K562 (cell line): ENCODE results near the gene SNTG2. TPM values are rescaled to one million over a fixed set of nuclear protein-coding genes. Genes with fewer than 3 reads are reported as not detected.

Source experiments
- FOXP1 ChIP-seq: sonication (generic); formaldehyde crosslinking; IDR thresholded peaks from 2 replicates; pipeline ENCODE4 v1.8.0; 2022; ENCODE audit warnings: mild to moderate bottlenecking, missing genetic modification reagents
- ILF3 ChIP-seq: fragments of 450-650 bp; IDR thresholded peaks from 2 replicates; pipeline ENCODE4 v1.6.1; 2018; ENCODE audit warnings: antibody characterized with exemption, mild to moderate bottlenecking, moderate library complexity, borderline replicate concordance
- RHOXF2B ChIP-seq: fragments of 250-450 bp; sonication (Bioruptor Pico); conservative IDR thresholded peaks from 2 replicates; pipeline ENCODE4 v1.5.1; 2021
- SRSF3 ChIP-seq: fragments of 200-400 bp; formaldehyde crosslinking; IDR thresholded peaks from 2 replicates; pipeline ENCODE4 v1.6.1; 2016; ENCODE audit warnings: mild to moderate bottlenecking, low read length, moderate library complexity; ENCODE audit not compliant: insufficient read depth
- SUPT5H ChIP-seq: fragments of 450-650 bp; IDR thresholded peaks from 2 replicates; pipeline ENCODE4 v1.6.1; 2016
- TEAD4 ChIP-seq, 2 experiments: sonication (generic) in 1 of 2; formaldehyde crosslinking in 1 of 2; IDR thresholded peaks; 2 replicates each; pipeline versions ENCODE4 v1.6.1 to v1.8.0; 2012 to 2022; ENCODE audit warnings: borderline replicate concordance in 1 of 2, inconsistent platforms in 1 of 2, low read length in 1 of 2, mild to moderate bottlenecking in 1 of 2, missing genetic modification reagents in 1 of 2
- ZNF408 ChIP-seq: fragments of 250-450 bp; sonication (Bioruptor Pico); IDR thresholded peaks from 2 replicates; pipeline ENCODE4 v1.4.0; 2020; ENCODE audit warnings: low read depth, mild to moderate bottlenecking, moderate library complexity
- polyA plus RNA-seq, 8 experiments: library from polyadenylated mRNA; depleted of rRNA in 4 of 8; stranded (reverse) in 5 of 8; unstranded in 3 of 8; fragments of >200 nt; fragmentation: Nextera tagmentation in 2 of 8; fragmentation: Illumina TruSeq in 1 of 8; extraction: Ambion mirVana in 2 of 8; extraction: Trizol in 1 of 8; gene quantifications; 2 replicates each; pipeline versions ENCODE4 v1.2.1 to v1.2.3, GENCODE V29; 2011 to 2014; ENCODE audit warnings: inconsistent platforms in 1 of 8, missing spikeins in 1 of 8
- total RNA-seq, 7 experiments: library from RNA; depleted of rRNA in 6 of 7; stranded (reverse); fragments of >200 nt in 6 of 7; fragmentation: Illumina TruSeq in 2 of 7; extraction: Trizol in 2 of 7; gene quantifications; 2 replicates each; pipeline versions ENCODE4 v1.2.1 to v1.2.3, GENCODE V29; 2011 to 2021; ENCODE audit warnings: low replicate concordance in 1 of 7
- TF ChIP-seq, protein P1 (sequence below): sonication (generic); formaldehyde crosslinking; IDR thresholded peaks from 2 replicates; pipeline ENCODE4 v1.8.1; 2023; ENCODE audit warnings: mild to moderate bottlenecking, missing genetic modification reagents
- TF ChIP-seq, protein P2 (sequence below): fragments of 200-400 bp; formaldehyde crosslinking; IDR thresholded peaks from 2 replicates; pipeline ENCODE4 v1.6.1; 2017; ENCODE audit warnings: mild to moderate bottlenecking, low read depth, low read length, moderate library complexity

The SNTG2 gene
- total and polyA plus RNA-seq, 9 of the 15 experiments (the other 6 are each of a cell fraction or from before 2014, with no cell fraction given): not detected

DNA sequence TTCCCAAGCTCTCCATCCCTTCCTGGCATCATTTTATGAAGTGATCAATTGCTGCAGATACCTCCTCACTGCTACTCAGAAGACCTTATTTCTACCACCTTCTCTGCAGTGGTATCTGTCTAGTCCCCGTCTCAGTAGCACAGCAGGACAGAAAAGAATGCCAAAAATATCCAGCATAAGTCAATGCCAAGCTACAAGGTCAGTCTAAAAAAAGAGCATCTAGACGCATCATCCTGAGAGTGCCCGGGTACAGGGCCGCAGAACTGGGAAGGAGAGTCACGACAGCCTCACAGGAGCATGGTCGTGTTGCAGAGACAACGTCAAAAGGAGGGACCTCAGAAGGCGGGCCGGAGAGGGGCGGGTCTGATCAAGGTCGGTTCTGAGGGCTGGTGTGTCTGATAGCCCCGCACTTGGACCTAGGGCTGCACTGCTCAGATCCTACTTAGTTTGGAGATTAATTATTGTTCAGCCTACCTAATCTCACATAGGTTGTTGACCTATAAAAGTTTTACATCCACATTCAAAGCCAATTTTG is 24.3 kb upstream of the SNTG2 start (continued):
- TF ChIP-seq, protein P1, sequence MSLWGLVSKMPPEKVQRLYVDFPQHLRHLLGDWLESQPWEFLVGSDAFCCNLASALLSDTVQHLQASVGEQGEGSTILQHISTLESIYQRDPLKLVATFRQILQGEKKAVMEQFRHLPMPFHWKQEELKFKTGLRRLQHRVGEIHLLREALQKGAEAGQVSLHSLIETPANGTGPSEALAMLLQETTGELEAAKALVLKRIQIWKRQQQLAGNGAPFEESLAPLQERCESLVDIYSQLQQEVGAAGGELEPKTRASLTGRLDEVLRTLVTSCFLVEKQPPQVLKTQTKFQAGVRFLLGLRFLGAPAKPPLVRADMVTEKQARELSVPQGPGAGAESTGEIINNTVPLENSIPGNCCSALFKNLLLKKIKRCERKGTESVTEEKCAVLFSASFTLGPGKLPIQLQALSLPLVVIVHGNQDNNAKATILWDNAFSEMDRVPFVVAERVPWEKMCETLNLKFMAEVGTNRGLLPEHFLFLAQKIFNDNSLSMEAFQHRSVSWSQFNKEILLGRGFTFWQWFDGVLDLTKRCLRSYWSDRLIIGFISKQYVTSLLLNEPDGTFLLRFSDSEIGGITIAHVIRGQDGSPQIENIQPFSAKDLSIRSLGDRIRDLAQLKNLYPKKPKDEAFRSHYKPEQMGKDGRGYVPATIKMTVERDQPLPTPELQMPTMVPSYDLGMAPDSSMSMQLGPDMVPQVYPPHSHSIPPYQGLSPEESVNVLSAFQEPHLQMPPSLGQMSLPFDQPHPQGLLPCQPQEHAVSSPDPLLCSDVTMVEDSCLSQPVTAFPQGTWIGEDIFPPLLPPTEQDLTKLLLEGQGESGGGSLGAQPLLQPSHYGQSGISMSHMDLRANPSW: no peak
- no peak for TF ChIP-seq ILF3
- TF ChIP-seq, protein P2, sequence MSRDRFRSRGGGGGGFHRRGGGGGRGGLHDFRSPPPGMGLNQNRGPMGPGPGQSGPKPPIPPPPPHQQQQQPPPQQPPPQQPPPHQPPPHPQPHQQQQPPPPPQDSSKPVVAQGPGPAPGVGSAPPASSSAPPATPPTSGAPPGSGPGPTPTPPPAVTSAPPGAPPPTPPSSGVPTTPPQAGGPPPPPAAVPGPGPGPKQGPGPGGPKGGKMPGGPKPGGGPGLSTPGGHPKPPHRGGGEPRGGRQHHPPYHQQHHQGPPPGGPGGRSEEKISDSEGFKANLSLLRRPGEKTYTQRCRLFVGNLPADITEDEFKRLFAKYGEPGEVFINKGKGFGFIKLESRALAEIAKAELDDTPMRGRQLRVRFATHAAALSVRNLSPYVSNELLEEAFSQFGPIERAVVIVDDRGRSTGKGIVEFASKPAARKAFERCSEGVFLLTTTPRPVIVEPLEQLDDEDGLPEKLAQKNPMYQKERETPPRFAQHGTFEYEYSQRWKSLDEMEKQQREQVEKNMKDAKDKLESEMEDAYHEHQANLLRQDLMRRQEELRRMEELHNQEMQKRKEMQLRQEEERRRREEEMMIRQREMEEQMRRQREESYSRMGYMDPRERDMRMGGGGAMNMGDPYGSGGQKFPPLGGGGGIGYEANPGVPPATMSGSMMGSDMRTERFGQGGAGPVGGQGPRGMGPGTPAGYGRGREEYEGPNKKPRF: no peak
- TF ChIP-seq ZNF408 (CRISPR knock-in tag): no peak
- TF ChIP-seq SUPT5H: no peak
- no peak for TF ChIP-seq TEAD4 (IDR thresholded peaks at IDR 0.05; ENCODE audit: low read length)
- TF ChIP-seq TEAD4 (CRISPR knock-in tag; IDR thresholded peaks at IDR 0.05; ENCODE audit: borderline replicate concordance): no peak
- no peak for TF ChIP-seq RHOXF2B
- TF ChIP-seq SRSF3: no peak
- TF ChIP-seq FOXP1: no peak
